Ectodermal cell (in vitro differentiated cells): ENCODE data around the gene GPRIN1.

Experiments used
- H3K27ac ChIP-seq: 2 replicates; pipeline ENCODE4 v1.7.0; 2013; ENCODE audit warnings: mild to moderate bottlenecking, low read depth, low read length; ENCODE audit not compliant: insufficient read depth, poor library complexity, severe bottlenecking
- H3K27me3 ChIP-seq: 2 replicates; pipeline ENCODE4 v1.7.0; 2013; ENCODE audit warnings: mild to moderate bottlenecking, low read length; ENCODE audit not compliant: insufficient read depth, control insufficient read depth, poor library complexity, severe bottlenecking
- H3K36me3 ChIP-seq: one replicate; pipeline ENCODE4 v1.7.0; 2013; ENCODE audit warnings: low read length; ENCODE audit not compliant: control insufficient read depth, insufficient read depth
- H3K4me1 ChIP-seq: one replicate; pipeline ENCODE4 v1.7.0; 2013; ENCODE audit warnings: low read length; ENCODE audit not compliant: control insufficient read depth, insufficient read depth
- H3K4me3 ChIP-seq: 2 replicates; pipeline ENCODE4 v1.7.0; 2013; ENCODE audit warnings: low read depth, low read length, control low read depth; ENCODE audit not compliant: insufficient read depth
- H3K9me3 ChIP-seq: 2 replicates; pipeline ENCODE4 v1.7.0; 2013; ENCODE audit warnings: mild to moderate bottlenecking, low read length, moderate library complexity; ENCODE audit not compliant: control insufficient read depth
- WGBS, 2 experiments: methylation state at CpG; one replicate each; pipeline ENCODE4 v1.1.7; 2013; ENCODE audit warnings: missing lambda C conversion rate in 2 of 2; 5-methylcytosine and 5-hydroxymethylcytosine counted together

Gene GPRIN1

GRCh38 chr5:176624142-176624541 lies 14.2 kb upstream of the GPRIN1 start:
- H3K27me3 ChIP-seq, result peaks cover 72% of the 10 kb centered on the region
- H3K4me1 ChIP-seq, result peaks cover 17% of the 10 kb centered on the region
- 88 to 92% methylated on average over 4 of the region's 4 CpGs for WGBS, 2 experiments
- H3K27ac ChIP-seq, result no peak overlapping the region
- H3K4me3 ChIP-seq, result no peak overlapping the region
- no peaks in the 10 kb centered on the region for H3K36me3 ChIP-seq
- no peaks in the 10 kb centered on the region for H3K9me3 ChIP-seq

GRCh38 chr5:176621661-176622079 lies 11.7 kb upstream of the GPRIN1 start:
- no peak overlapping the region for H3K4me3 ChIP-seq
- H3K4me1 ChIP-seq, result peaks cover 17% of the 10 kb centered on the region
- no peaks in the 10 kb centered on the region for H3K9me3 ChIP-seq
- 90% methylated on average over 13 of the region's 13 CpGs for WGBS, 2 experiments
- H3K27ac ChIP-seq, result no peak overlapping the region
- peaks cover 71% of the 10 kb centered on the region for H3K27me3 ChIP-seq
- no peaks in the 10 kb centered on the region for H3K36me3 ChIP-seq

DNA sequence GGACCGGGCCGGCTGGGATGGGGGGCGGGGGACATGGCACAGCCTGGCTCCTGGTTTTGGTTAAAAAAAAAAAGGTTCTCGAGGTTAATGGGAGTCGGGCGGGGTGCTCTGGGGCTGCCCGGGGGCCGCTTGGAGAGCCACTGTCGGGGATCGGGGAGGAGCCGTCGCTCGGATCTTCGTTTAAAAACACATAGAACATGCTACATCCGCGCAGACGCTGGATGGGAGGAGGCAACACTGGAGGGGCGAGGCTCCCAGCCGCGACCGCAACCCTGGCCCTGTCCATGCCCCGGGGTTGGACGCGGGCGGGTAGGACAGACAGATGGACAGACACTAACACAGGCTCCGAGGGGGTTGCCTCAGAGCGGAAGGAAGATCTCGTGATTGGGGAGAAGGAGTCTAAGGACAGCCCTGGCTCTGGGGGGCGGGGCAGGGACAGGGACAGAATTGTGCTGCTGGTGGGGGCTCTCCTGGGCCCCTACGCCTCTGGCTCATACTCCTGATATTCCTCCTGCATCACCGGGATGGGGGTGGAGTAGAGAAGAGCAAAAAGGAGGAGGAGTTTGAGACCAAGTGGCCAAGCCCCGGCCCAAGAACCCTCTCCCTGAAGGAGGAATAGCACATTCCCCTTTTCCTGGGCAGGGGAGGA lies 10.5 kb upstream of the GPRIN1 start:
- H3K27ac ChIP-seq, result no peak overlapping the region
- peaks cover 66% of the 10 kb centered on the region for H3K27me3 ChIP-seq
- no peaks in the 10 kb centered on the region for H3K36me3 ChIP-seq
- peaks cover 11% of the 10 kb centered on the region for H3K4me1 ChIP-seq
- H3K4me3 ChIP-seq, result no peak overlapping the region
- WGBS, 2 experiments, result 55% methylated on average over 32 of the region's 32 CpGs
- no peaks in the 10 kb centered on the region for H3K9me3 ChIP-seq

DNA sequence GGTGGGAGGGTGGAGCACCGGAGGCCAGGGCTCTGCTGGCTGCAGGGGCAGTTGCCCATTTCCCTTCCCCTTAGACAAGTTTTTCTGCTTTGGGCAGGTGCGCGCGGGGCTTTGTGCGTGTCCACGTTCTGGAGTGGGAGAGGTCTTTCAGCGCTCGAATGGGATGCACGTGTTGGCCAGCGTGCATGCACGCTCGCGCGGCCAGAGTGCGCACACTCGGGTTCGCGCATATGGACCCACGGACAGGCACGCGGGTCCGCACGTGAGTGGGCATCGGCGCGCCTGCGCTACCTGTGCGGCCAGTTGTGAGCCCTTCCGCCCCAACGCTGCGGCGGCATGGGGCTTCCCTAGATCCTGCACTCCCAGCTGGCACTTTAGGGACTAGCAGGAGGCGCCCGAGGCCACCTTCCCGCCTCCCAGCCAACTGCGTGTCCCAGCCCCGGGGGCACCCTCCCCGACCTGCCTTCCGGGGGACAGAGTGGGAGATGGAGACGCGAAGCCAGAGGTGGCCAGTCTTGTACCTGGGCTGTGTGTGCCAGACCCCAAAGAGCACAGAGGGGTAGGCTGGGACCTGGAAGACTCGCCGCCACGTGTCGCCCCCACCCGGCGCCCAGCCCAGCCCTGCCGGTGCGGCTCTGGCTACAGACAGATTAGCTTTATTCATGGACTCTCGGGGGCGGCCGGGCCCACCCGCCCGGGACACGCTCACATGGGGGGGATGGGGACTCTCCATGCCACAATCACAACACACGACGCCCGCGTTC lies 9.8 kb upstream of the GPRIN1 start:
- Histone ChIP-seq H3K36me3 (no peaks in the 10 kb centered on the region), H3K9me3 (no peaks in the 10 kb centered on the region), H3K27me3 (peaks cover 62% of the 10 kb centered on the region), H3K4me1 (peaks cover 11% of the 10 kb centered on the region), H3K4me3 (no peak overlapping the region), H3K27ac (no peak overlapping the region)
- WGBS, 2 experiments, result 57 to 58% methylated on average over 59 of the region's 59 CpGs

DNA sequence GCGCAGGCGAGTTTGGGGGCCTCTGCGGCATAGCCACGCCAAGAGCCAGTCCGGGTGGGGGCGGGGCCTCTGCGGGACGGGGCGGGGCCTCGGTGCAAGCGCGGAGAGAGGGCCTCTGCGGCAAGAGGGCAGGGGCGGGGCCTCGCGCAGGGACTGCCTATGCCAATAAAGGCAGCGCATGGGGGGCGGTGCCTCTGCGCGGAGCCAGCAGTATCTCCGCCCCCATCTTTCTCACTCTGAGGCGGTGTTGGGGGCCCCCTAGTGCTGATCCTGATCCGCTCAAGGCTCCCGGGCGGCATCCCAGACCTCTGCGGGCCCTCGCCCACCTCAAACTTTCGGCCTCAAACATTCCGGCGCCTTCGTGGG lies 9.2 kb upstream of the GPRIN1 start:
- H3K4me3 ChIP-seq, result no peak overlapping the region
- no peaks in the 10 kb centered on the region for H3K9me3 ChIP-seq
- no peak overlapping the region for H3K27ac ChIP-seq
- H3K36me3 ChIP-seq, result no peaks in the 10 kb centered on the region
- H3K4me1 ChIP-seq, result peaks cover 11% of the 10 kb centered on the region
- peaks cover 62% of the 10 kb centered on the region for H3K27me3 ChIP-seq
- WGBS, 2 experiments, result 6 to 7% methylated on average over 31 of the region's 31 CpGs

- Histone ChIP-seq H3K9me3 (no peaks in the 10 kb centered on the region), H3K36me3 (no peaks in the 10 kb centered on the region), H3K27me3 (peaks cover 62% of the 10 kb centered on the region), H3K4me3 (no peak overlapping the region), H3K4me1 (peaks cover 11% of the 10 kb centered on the region), H3K27ac (no peak overlapping the region)
- 52 to 57% methylated on average over 19 of the region's 19 CpGs for WGBS, 2 experiments
Observed at GRCh38 chr5:176618783-176619182, 8.8 kb upstream of the GPRIN1 start.

DNA sequence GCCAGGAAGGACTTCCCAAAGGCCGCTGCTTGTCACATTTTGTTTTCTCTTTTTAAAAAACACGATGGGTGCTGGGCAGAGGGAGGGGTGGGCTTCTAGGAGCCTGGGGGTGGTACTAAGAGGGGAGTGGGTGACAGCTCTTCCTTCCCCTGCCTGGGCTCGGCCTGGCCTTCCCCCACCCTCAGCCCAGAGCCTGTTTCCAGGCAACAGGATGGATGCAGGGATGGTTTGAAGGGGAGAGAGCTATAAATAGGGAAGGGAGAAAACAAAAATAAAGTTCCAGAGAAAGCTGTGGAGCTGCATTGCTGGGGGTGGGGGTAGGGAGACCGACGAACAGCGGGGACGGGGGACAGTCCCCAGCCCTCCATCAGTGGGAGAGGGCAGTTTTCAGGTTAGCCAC lies 6.6 kb upstream of the GPRIN1 start:
- WGBS, 2 experiments, result 82 to 83% methylated on average over 7 of the region's 7 CpGs
- H3K4me3 ChIP-seq, result no peak overlapping the region
- H3K9me3 ChIP-seq, result no peaks in the 10 kb centered on the region
- H3K36me3 ChIP-seq, result no peaks in the 10 kb centered on the region
- H3K27me3 ChIP-seq, result peaks cover 63% of the 10 kb centered on the region
- H3K27ac ChIP-seq, result no peak overlapping the region
- H3K4me1 ChIP-seq, result peaks cover 11% of the 10 kb centered on the region

- 74 to 80% methylated on average over 7 to 8 of the region's 8 CpGs for WGBS, 2 experiments
- H3K27ac ChIP-seq, result no peak overlapping the region
- peaks cover 60% of the 10 kb centered on the region for H3K27me3 ChIP-seq
- H3K36me3 ChIP-seq, result no peaks in the 10 kb centered on the region
- peaks cover 5% of the 10 kb centered on the region for H3K4me1 ChIP-seq
- no peak overlapping the region for H3K4me3 ChIP-seq
- no peaks in the 10 kb centered on the region for H3K9me3 ChIP-seq
Observed at GRCh38 chr5:176614805-176615478, 5.0 kb upstream of the GPRIN1 start.

DNA sequence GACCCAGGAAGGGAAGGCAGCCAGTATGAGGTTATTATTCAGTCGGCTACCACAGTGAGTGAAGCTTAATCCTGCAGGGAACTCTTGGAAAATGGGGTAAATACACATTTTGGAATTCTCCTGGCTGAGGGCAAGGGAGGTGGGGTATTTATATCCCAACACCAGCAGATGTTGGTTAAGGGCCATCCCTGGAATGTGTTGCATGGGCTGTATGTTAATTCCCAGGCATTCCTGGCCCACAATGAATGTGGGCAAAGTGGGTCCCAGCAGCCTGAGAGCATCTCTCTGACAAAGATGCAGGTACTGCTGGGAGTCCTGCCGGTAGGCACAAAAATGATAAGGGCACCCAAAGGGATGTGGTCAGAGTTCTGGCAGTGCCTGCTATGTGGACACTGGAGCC lies 2.9 kb upstream of the GPRIN1 start:
- WGBS, 2 experiments, result 74 to 78% methylated on average over 2 of the region's 2 CpGs
- Histone ChIP-seq H3K4me3 (no peak overlapping the region), H3K36me3 (no peaks in the 10 kb centered on the region), H3K27ac (no peak overlapping the region), H3K4me1 (no peaks in the 10 kb centered on the region), H3K27me3 (peaks cover 48% of the 10 kb centered on the region), H3K9me3 (no peaks in the 10 kb centered on the region)

- H3K4me3 ChIP-seq, result no peak overlapping the region
- H3K9me3 ChIP-seq, result no peaks in the 10 kb centered on the region
- no peaks in the 10 kb centered on the region for H3K36me3 ChIP-seq
- no peaks in the 10 kb centered on the region for H3K4me1 ChIP-seq
- WGBS, 2 experiments, result 89 to 92% methylated on average over 6 of the region's 6 CpGs
- peaks cover 40% of the 10 kb centered on the region for H3K27me3 ChIP-seq
- no peak overlapping the region for H3K27ac ChIP-seq
Observed at GRCh38 chr5:176612008-176612407, 2.1 kb upstream of the GPRIN1 start.
